K562 (cell line): ENCODE measurements around the gene CD37. TPM values are rescaled to one million over a fixed set of nuclear protein-coding genes. Genes with fewer than 3 reads are reported as not detected.

Experiments
- ATF2 ChIP-seq: sonication (generic); formaldehyde crosslinking; IDR thresholded peaks from 2 replicates; pipeline ENCODE4 v1.8.1; 2022; ENCODE audit warnings: missing genetic modification reagents
- BRD4 ChIP-seq: fragments of 200-600 bp; sonication (generic); IDR thresholded peaks from 2 replicates; pipeline ENCODE4 v1.6.1; 2017; ENCODE audit warnings: inconsistent platforms
- CBFB ChIP-seq: sonication (generic); formaldehyde crosslinking; IDR thresholded peaks from 2 replicates; pipeline ENCODE4 v1.4.0; 2020; ENCODE audit warnings: mild to moderate bottlenecking, missing genetic modification reagents
- CBX2 ChIP-seq: fragments of 200-600 bp; sonication (generic); IDR thresholded peaks from one replicate; pipeline ENCODE4 v1.6.1; 2012; ENCODE audit warnings: mild to moderate bottlenecking, low read length, inconsistent platforms; ENCODE audit not compliant: insufficient read depth, poor library complexity, severe bottlenecking
- CHD2 ChIP-seq: IDR thresholded peaks from 2 replicates; pipeline ENCODE4 v1.6.1; 2011; ENCODE audit warnings: low read depth, low read length
- CREB5 ChIP-seq: fragments of 250-450 bp; sonication (Bioruptor Pico); IDR thresholded peaks from 2 replicates; pipeline ENCODE4 v1.5.0; 2020; ENCODE audit warnings: mild to moderate bottlenecking
- E2F8 ChIP-seq: fragments of 450-650 bp; IDR thresholded peaks from 2 replicates; pipeline ENCODE4 v1.7.1; 2018; ENCODE audit warnings: mild to moderate bottlenecking, low read depth; ENCODE audit not compliant: partially characterized antibody
- ESRRA ChIP-seq: fragments of 450-650 bp; IDR thresholded peaks from 2 replicates; pipeline ENCODE4 v1.6.1; 2014; ENCODE audit warnings: low read depth, mild to moderate bottlenecking, moderate library complexity, borderline replicate concordance
- EWSR1 ChIP-seq: fragments of 450-650 bp; IDR thresholded peaks from 2 replicates; pipeline ENCODE4 v1.6.1; 2018; ENCODE audit warnings: borderline replicate concordance, mild to moderate bottlenecking, low read depth, moderate library complexity; ENCODE audit not compliant: partially characterized antibody
- HOXB6 ChIP-seq: fragments of 250-450 bp; sonication (Bioruptor Pico); IDR thresholded peaks from 2 replicates; pipeline ENCODE4 v1.5.1; 2022; ENCODE audit warnings: mild to moderate bottlenecking, borderline replicate concordance
- IRF9 ChIP-seq: fragments of 450-650 bp; IDR thresholded peaks from 2 replicates; pipeline ENCODE4 v1.6.1; 2016; ENCODE audit warnings: missing biosample characterization, missing genetic modification characterization
- MTA3 ChIP-seq: fragments of 450-650 bp; formaldehyde crosslinking; IDR thresholded peaks from 2 replicates; pipeline ENCODE4 v1.6.1; 2017; ENCODE audit warnings: mild to moderate bottlenecking, borderline replicate concordance
- NBN ChIP-seq: fragments of 450-650 bp; IDR thresholded peaks from 2 replicates; pipeline ENCODE4 v1.6.1; 2016; ENCODE audit warnings: low read depth, mild to moderate bottlenecking
- POLR3A ChIP-seq: IDR thresholded peaks from 2 replicates; pipeline ENCODE4 v1.6.1; 2011; ENCODE audit warnings: borderline replicate concordance, mild to moderate bottlenecking, moderate library complexity; ENCODE audit not compliant: insufficient read length, insufficient read depth; ENCODE audit errors: extremely low read depth
- POU5F1 ChIP-seq: fragments of 150-350 bp; IDR thresholded peaks from 2 replicates; pipeline ENCODE4 v1.6.1; 2014; ENCODE audit warnings: borderline replicate concordance, low read length, low read depth, mild to moderate bottlenecking; ENCODE audit not compliant: partially characterized antibody
- RBM15 ChIP-seq: fragments of 200-400 bp; formaldehyde crosslinking; IDR thresholded peaks from 2 replicates; pipeline ENCODE4 v1.6.1; 2018; ENCODE audit warnings: mild to moderate bottlenecking, low read length, moderate library complexity; ENCODE audit not compliant: insufficient read depth
- STAT5B ChIP-seq: fragments of 250-450 bp; sonication (Bioruptor Pico); IDR thresholded peaks from 2 replicates; pipeline ENCODE4 v1.8.0; 2021; ENCODE audit warnings: mild to moderate bottlenecking, inconsistent platforms
- ZBED1 ChIP-seq: IDR thresholded peaks from 2 replicates; pipeline ENCODE4 v1.6.1; 2014
- ZFP1 ChIP-seq: fragments of 450-650 bp; formaldehyde crosslinking; IDR thresholded peaks from 2 replicates; pipeline ENCODE4 v1.4.0; 2020; ENCODE audit warnings: mild to moderate bottlenecking, mixed read lengths
- ZNF347 ChIP-seq: fragments of 450-650 bp; formaldehyde crosslinking; IDR thresholded peaks from 2 replicates; pipeline ENCODE4 v1.4.0; 2020; ENCODE audit warnings: low read depth, mild to moderate bottlenecking, moderate library complexity
- ZNF561 ChIP-seq: fragments of 450-650 bp; formaldehyde crosslinking; conservative IDR thresholded peaks from 2 replicates; pipeline ENCODE4 v1.4.0; 2020; ENCODE audit warnings: mild to moderate bottlenecking, moderate library complexity
- polyA plus RNA-seq, 8 experiments: library from polyadenylated mRNA; depleted of rRNA in 4 of 8; stranded (reverse) in 5 of 8; unstranded in 3 of 8; fragments of >200 nt; fragmentation: Nextera tagmentation in 2 of 8; fragmentation: Illumina TruSeq in 1 of 8; extraction: Ambion mirVana in 2 of 8; extraction: Trizol in 1 of 8; gene quantifications; 2 replicates each; pipeline versions ENCODE4 v1.2.1 to v1.2.3, GENCODE V29; 2011 to 2014; ENCODE audit warnings: inconsistent platforms in 1 of 8, missing spikeins in 1 of 8
- total RNA-seq, 7 experiments: library from RNA; depleted of rRNA in 6 of 7; stranded (reverse); fragments of >200 nt in 6 of 7; fragmentation: Illumina TruSeq in 2 of 7; extraction: Trizol in 2 of 7; gene quantifications; 2 replicates each; pipeline versions ENCODE4 v1.2.1 to v1.2.3, GENCODE V29; 2011 to 2021; ENCODE audit warnings: low replicate concordance in 1 of 7

The CD37 gene
- total and polyA plus RNA-seq, 9 of the 15 experiments (the other 6 are each of a cell fraction or from before 2014, with no cell fraction given), result 2.5 to 19.0 (median 7.4) TPM

GRCh38 chr19:49387936-49388372 is 52.7 kb downstream of the CD37 start, which contains the start of gene KASH5 (continued):
- TF ChIP-seq ZNF347 (CRISPR knock-in tag) (no peak), RBM15 (no peak), BRD4 (no peak), HOXB6 (CRISPR knock-in tag) (no peak), ZBED1 (no peak), MTA3 (no peak), POLR3A (no peak), CBX2 (no peak), ZNF561 (CRISPR knock-in tag) (no peak), STAT5B (CRISPR knock-in tag) (no peak), ESRRA (no peak), CREB5 (CRISPR knock-in tag) (no peak), ZFP1 (no peak), ATF2 (CRISPR knock-in tag) (no peak), NBN (no peak), E2F8 (peak; percentile 92), CBFB (no peak), CHD2 (no peak), EWSR1 (no peak), IRF9 (tag) (no peak), POU5F1 (no peak)
